HCT116 (cell line): ENCODE measurements around the gene TCP1. TPM values are rescaled to one million over a fixed set of nuclear protein-coding genes. Genes with fewer than 3 reads are reported as not detected.
A peak's percentile ranks its signal among the peaks of the same experiment; 100 is the strongest.

Source experiments
- ATAC-seq: fragments of 200-7000 bp; cut with Tn5 transposase; 2 replicates; pipeline ENCODE4 v1.9.1; 2020; ENCODE audit warnings: mild to moderate bottlenecking, moderate library complexity
- BruUV-seq: library from RNA; stranded (reverse); fragments of 400-500 nt; replicated peaks from 2 replicates; lab custom pipeline; 2021; lab: Mats Ljungman, UMichigan
- CTCF ChIA-PET: fragments of 300-600 bp; sonication (Branson Sonifier 250); formaldehyde crosslinking; loops from one replicate; lab custom pipeline; 2021; ENCODE audit warnings: antibody characterized with exemption; lab: Charles Lee
- POLR2A ChIA-PET: fragments of 300-600, 350-600 bp; sonication (Branson Sonifier 250); formaldehyde crosslinking; loops from one replicate; lab custom pipeline; 2021; ENCODE audit warnings: antibody characterized with exemption; lab: Charles Lee
- RAD21 ChIA-PET, 2 experiments: fragments of 300-600 bp; sonication (Branson Sonifier 250); formaldehyde crosslinking; loops; one replicate each; lab custom pipeline; 2023; ENCODE audit warnings: low total read pairs in 2 of 2; ENCODE audit not compliant: uncharacterized antibody in 2 of 2, unreplicated experiment in 2 of 2, low non-redundant PET in 1 of 2; lab: Charles Lee
- DNase-seq: peaks from one replicate; pipeline ENCODE4 v3.0.0-alpha.2; 2010; ENCODE audit warnings: low read depth, low spot score
- H2AFZ ChIP-seq: fragments of 200-600 bp; shearing (Covaris generic), sonication (generic); 2 replicates; pipeline ENCODE4 v1.6.1; 2017; ENCODE audit warnings: low read depth, mixed run types, mixed read lengths, antibody characterized with exemption, low read length; ENCODE audit not compliant: poor library complexity, severe bottlenecking
- H3K27ac ChIP-seq: 2 replicates; pipeline ENCODE4 v1.5.1; 2012; ENCODE audit warnings: low read depth, low read length
- H3K27me3 ChIP-seq: fragments of 200-600 bp; sonication (generic); 2 replicates; pipeline ENCODE4 v1.6.1; 2016; ENCODE audit warnings: mixed run types, low read length, mixed read lengths; ENCODE audit not compliant: insufficient read depth
- H3K36me3 ChIP-seq, 2 experiments: fragments of 200-500 bp in 1 of 2; fragments of 200-600 bp in 1 of 2; sonication (Bioruptor generic) in 1 of 2; sonication (generic) in 1 of 2; 2 replicates each; pipeline versions ENCODE4 v1.5.1 to v1.6.1; 2014 to 2016; ENCODE audit warnings: low read length in 2 of 2, inconsistent platforms in 1 of 2, mixed read lengths in 1 of 2, mixed run types in 1 of 2; ENCODE audit not compliant: insufficient read depth in 2 of 2, control insufficient read depth in 1 of 2
- H3K4me1 ChIP-seq, 2 experiments: fragments of 200-600 bp in 1 of 2; sonication (generic) in 1 of 2; 2 replicates each; pipeline versions ENCODE4 v1.5.1 to v1.6.1; 2012 to 2017; ENCODE audit warnings: low read length in 2 of 2, inconsistent platforms in 1 of 2, mild to moderate bottlenecking in 1 of 2, mixed read lengths in 1 of 2, mixed run types in 1 of 2, moderate library complexity in 1 of 2; ENCODE audit not compliant: insufficient read depth in 2 of 2, control insufficient read depth in 1 of 2
- H3K4me2 ChIP-seq: fragments of 200-600 bp; sonication (generic); 2 replicates; pipeline ENCODE4 v1.6.1; 2017; ENCODE audit warnings: mixed run types, low read length, mixed read lengths
- H3K4me3 ChIP-seq, 2 experiments: fragments of 200-600 bp in 1 of 2; sonication (generic) in 1 of 2; replicated peaks in 1 of 2; 2 replicates each; pipeline ENCODE4 v1.5.1; 2011 to 2016; ENCODE audit warnings: low read length in 2 of 2, control low read depth in 1 of 2, low read depth in 1 of 2, mild to moderate bottlenecking in 1 of 2, mixed read lengths in 1 of 2, mixed run types in 1 of 2
- H3K79me2 ChIP-seq: fragments of 200-600 bp; sonication (generic); 2 replicates; pipeline ENCODE4 v1.6.1; 2017; ENCODE audit warnings: mild to moderate bottlenecking, mixed run types, low read length, moderate library complexity, mixed read lengths; ENCODE audit not compliant: insufficient read depth
- H3K9ac ChIP-seq: fragments of 200-600 bp; sonication (generic); 2 replicates; pipeline ENCODE4 v1.6.1; 2016; ENCODE audit warnings: low read length, mixed read lengths
- H3K9me2 ChIP-seq: fragments of 200-600 bp; sonication (generic), shearing (Covaris generic); 2 replicates; pipeline ENCODE4 v1.6.1; 2017; ENCODE audit warnings: mixed run types, mild to moderate bottlenecking, moderate library complexity; ENCODE audit not compliant: insufficient read depth
- H3K9me3 ChIP-seq, 2 experiments: fragments of 200-500 bp in 1 of 2; fragments of 200-600 bp in 1 of 2; sonication (Bioruptor generic) in 1 of 2; sonication (generic) in 1 of 2; 2 replicates each; pipeline ENCODE4 v1.6.1; 2014 to 2017; ENCODE audit warnings: low read length in 2 of 2, mixed read lengths in 2 of 2, inconsistent platforms in 1 of 2, low read depth in 1 of 2, mild to moderate bottlenecking in 1 of 2, mixed run types in 1 of 2, moderate library complexity in 1 of 2; ENCODE audit not compliant: control insufficient read depth in 1 of 2, insufficient read depth in 1 of 2
- H4K20me1 ChIP-seq: fragments of 200-600 bp; sonication (generic), shearing (Covaris generic); 2 replicates; pipeline ENCODE4 v1.6.1; 2017; ENCODE audit warnings: mixed run types, mild to moderate bottlenecking, moderate library complexity; ENCODE audit not compliant: insufficient read depth
- ATF3 ChIP-seq: IDR thresholded peaks from 2 replicates; pipeline ENCODE4 v1.6.1; 2012
- CEBPB ChIP-seq: IDR thresholded peaks from 2 replicates; pipeline ENCODE4 v1.6.1; 2012; ENCODE audit warnings: low read depth
- EZH2 ChIP-seq: fragments of 200-600 bp; sonication (generic); IDR thresholded peaks from 2 replicates; pipeline ENCODE4 v1.6.1; 2017; ENCODE audit warnings: antibody characterized with exemption, mixed run types
- EZH2phosphoT487 ChIP-seq: fragments of 200-600 bp; IDR thresholded peaks from 2 replicates; pipeline ENCODE4 v1.6.1; 2018; ENCODE audit warnings: antibody characterized with exemption, borderline replicate concordance
- FOSL1 ChIP-seq: IDR thresholded peaks from 2 replicates; pipeline ENCODE4 v1.6.1; 2012; ENCODE audit warnings: low read depth
- JUND ChIP-seq: IDR thresholded peaks from 2 replicates; pipeline ENCODE4 v1.6.1; 2012
- MAX ChIP-seq: IDR thresholded peaks from 2 replicates; pipeline ENCODE4 v1.6.1; 2012
- POLR2A ChIP-seq: IDR thresholded peaks from 2 replicates; pipeline ENCODE4 v1.7.0; 2011; ENCODE audit warnings: borderline replicate concordance; ENCODE audit not compliant: insufficient read depth, insufficient read length; ENCODE audit errors: extremely low read depth
- RAD21 ChIP-seq: IDR thresholded peaks from 2 replicates; pipeline ENCODE4 v1.6.1; 2012; ENCODE audit warnings: low read depth, mild to moderate bottlenecking
- SP1 ChIP-seq: IDR thresholded peaks from 2 replicates; pipeline ENCODE4 v1.6.1; 2012; ENCODE audit warnings: low read depth
- TCF7L2 ChIP-seq: IDR thresholded peaks from 2 replicates; pipeline ENCODE4 v1.7.0; 2011; ENCODE audit warnings: borderline replicate concordance, inconsistent platforms; ENCODE audit not compliant: insufficient read depth, insufficient read length; ENCODE audit errors: extremely low read depth
- YY1 ChIP-seq: IDR thresholded peaks from 2 replicates; pipeline ENCODE4 v1.6.1; 2011; ENCODE audit warnings: low read length, low read depth, moderate library complexity, mild to moderate bottlenecking; ENCODE audit not compliant: insufficient replicate concordance; ENCODE audit errors: extremely low read depth
- ZFX ChIP-seq: fragments of 450-650 bp; IDR thresholded peaks from 2 replicates; pipeline ENCODE4 v1.6.1; 2017
- ZNF274 ChIP-seq: fragments of 200-500 bp; sonication (Bioruptor generic); IDR thresholded peaks from 2 replicates; pipeline ENCODE4 v1.6.1; 2014; ENCODE audit warnings: mild to moderate bottlenecking, low read depth, low read length, inconsistent platforms
- intact Hi-C: fragments of 100-400 bp; cut with micrococcal nuclease; formaldehyde crosslinking; loops from 2 replicates; pipeline ENCODE4 v1.10.0; 2022
- total RNA-seq: library from RNA; stranded (reverse); gene quantifications from one replicate; pipeline ENCODE4 v1.2.1, GENCODE V29; 2021; ENCODE audit not compliant: unreplicated experiment
- TF ChIP-seq, protein P1 (sequence below), 3 experiments: fragments of 200-600 bp in 1 of 3; sonication (generic) in 1 of 3; IDR thresholded peaks in 2 of 3; conservative IDR thresholded peaks in 1 of 3; 2 replicates each; pipeline ENCODE4 v1.5.1; 2012 to 2017; ENCODE audit warnings: low read depth in 2 of 3, low read length in 2 of 3, antibody characterized with exemption in 1 of 3, borderline replicate concordance in 1 of 3, control low read depth in 1 of 3, mild to moderate bottlenecking in 1 of 3, mixed read lengths in 1 of 3, mixed run types in 1 of 3, moderate library complexity in 1 of 3; ENCODE audit not compliant: insufficient read depth in 1 of 3
- TF ChIP-seq, protein P2 (sequence below): IDR thresholded peaks from 2 replicates; pipeline ENCODE4 v1.6.1; 2011; ENCODE audit warnings: mild to moderate bottlenecking, low read length, moderate library complexity; ENCODE audit not compliant: insufficient replicate concordance; ENCODE audit errors: extremely low read depth

The TCP1 gene
- total RNA-seq, 1 experiment from 2014 or later = 447 TPM

DNA sequence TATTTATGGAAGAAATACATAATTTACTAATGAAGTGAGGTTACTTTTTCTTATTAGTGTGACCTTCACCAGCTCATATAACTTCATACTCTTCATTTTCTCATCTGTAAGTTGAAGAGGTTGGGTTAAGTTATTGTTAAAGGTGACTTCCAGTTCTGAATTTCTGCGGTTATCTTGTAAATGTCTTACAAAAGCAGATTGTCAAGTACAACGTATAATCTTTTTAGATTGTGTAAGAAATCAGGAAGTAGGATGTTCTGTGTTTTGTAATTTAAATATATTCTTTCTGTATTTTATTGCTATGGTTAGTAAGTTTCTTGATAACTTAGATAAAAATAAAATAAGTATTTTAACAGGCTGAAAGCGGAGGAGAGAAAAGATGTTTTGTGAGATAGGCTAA lies 50.1 kb downstream of the TCP1 start:
- Histone ChIP-seq H3K79me2 (peaks cover 100% of the 10 kb centered on the region), H3K9me3 (no peaks in the 10 kb centered on the region), H2AFZ (no peak overlapping the region), H3K4me3 (no peak overlapping the region), H3K27me3 (no peaks in the 10 kb centered on the region), H3K9me2 (no peaks in the 10 kb centered on the region), H3K9ac (no peak overlapping the region), H4K20me1 (peaks cover 27% of the 10 kb centered on the region), H3K4me2 (no peak overlapping the region), H3K36me3 (peaks cover 42 to 48% of the 10 kb centered on the region in 2 experiments), H3K27ac (no peak overlapping the region), H3K4me1 (no peaks in the 10 kb centered on the region)
- DNase-seq = no peak
- TF ChIP-seq EZH2phosphoT487 = no peak
- no peak for TF ChIP-seq ZFX
- ATAC-seq = no peak
- ChIA-PET POLR2A (interaction anchor here (1.9 kb wide), 1 partner anchor 13 kb away, joined by 9 read pairs; the partner anchor contains the start of gene WTAP), RAD21 (no interaction called here), CTCF (no interaction called here)
- intact Hi-C loops = no loop called here
- TSS peak; percentile 9 for BruUV-seq

- H3K4me1 ChIP-seq = peaks cover 0 to 2% of the 10 kb centered on the region in 2 experiments; a peak in 1 of 4 replicates
- BruUV-seq = no TSS peak
- no peaks in the 10 kb centered on the region for H3K9me2 ChIP-seq
- H3K27ac ChIP-seq = no peak overlapping the region
- H3K27me3 ChIP-seq = no peaks in the 10 kb centered on the region
- H3K36me3 ChIP-seq = peaks cover 20 to 30% of the 10 kb centered on the region in 2 experiments
- no peak for DNase-seq
- ChIA-PET RAD21 (no interaction called here), POLR2A (no interaction called here), CTCF (no interaction called here)
- H3K79me2 ChIP-seq = peaks cover 100% of the 10 kb centered on the region
- peaks cover 34% of the 10 kb centered on the region for H4K20me1 ChIP-seq
- no peaks in the 10 kb centered on the region for H3K9me3 ChIP-seq
- no peak for TF ChIP-seq EZH2
- TF ChIP-seq SP1 = no peak
- no peak for TF ChIP-seq RAD21
- no peak for TF ChIP-seq TCF7L2
- TF ChIP-seq POLR2A = no peak
- TF ChIP-seq FOSL1 = no peak
- no peak for TF ChIP-seq ZNF274
- no peak for TF ChIP-seq EZH2phosphoT487
- no peak for TF ChIP-seq ATF3
- TF ChIP-seq, protein P1, sequence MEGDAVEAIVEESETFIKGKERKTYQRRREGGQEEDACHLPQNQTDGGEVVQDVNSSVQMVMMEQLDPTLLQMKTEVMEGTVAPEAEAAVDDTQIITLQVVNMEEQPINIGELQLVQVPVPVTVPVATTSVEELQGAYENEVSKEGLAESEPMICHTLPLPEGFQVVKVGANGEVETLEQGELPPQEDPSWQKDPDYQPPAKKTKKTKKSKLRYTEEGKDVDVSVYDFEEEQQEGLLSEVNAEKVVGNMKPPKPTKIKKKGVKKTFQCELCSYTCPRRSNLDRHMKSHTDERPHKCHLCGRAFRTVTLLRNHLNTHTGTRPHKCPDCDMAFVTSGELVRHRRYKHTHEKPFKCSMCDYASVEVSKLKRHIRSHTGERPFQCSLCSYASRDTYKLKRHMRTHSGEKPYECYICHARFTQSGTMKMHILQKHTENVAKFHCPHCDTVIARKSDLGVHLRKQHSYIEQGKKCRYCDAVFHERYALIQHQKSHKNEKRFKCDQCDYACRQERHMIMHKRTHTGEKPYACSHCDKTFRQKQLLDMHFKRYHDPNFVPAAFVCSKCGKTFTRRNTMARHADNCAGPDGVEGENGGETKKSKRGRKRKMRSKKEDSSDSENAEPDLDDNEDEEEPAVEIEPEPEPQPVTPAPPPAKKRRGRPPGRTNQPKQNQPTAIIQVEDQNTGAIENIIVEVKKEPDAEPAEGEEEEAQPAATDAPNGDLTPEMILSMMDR (IDR thresholded peaks at IDR 0.05 in 2 of 3, conservative IDR thresholded peaks at IDR 0.05 in 1 of 3; ENCODE audit: borderline replicate concordance in 1 of 3, insufficient read depth in 1 of 3, low read depth in 2 of 3, low read length in 2 of 3) = no peak
- TF ChIP-seq, protein P2, sequence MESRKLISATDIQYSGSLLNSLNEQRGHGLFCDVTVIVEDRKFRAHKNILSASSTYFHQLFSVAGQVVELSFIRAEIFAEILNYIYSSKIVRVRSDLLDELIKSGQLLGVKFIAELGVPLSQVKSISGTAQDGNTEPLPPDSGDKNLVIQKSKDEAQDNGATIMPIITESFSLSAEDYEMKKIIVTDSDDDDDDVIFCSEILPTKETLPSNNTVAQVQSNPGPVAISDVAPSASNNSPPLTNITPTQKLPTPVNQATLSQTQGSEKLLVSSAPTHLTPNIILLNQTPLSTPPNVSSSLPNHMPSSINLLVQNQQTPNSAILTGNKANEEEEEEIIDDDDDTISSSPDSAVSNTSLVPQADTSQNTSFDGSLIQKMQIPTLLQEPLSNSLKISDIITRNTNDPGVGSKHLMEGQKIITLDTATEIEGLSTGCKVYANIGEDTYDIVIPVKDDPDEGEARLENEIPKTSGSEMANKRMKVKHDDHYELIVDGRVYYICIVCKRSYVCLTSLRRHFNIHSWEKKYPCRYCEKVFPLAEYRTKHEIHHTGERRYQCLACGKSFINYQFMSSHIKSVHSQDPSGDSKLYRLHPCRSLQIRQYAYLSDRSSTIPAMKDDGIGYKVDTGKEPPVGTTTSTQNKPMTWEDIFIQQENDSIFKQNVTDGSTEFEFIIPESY = no peak
- TF ChIP-seq YY1 = no peak
- TF ChIP-seq JUND = no peak
- TF ChIP-seq MAX = no peak
- TF ChIP-seq CEBPB = no peak
- no peak overlapping the region for H3K4me3 ChIP-seq
- H3K9ac ChIP-seq = no peak overlapping the region
- no peak for ATAC-seq
- intact Hi-C loops = no loop called here
- no peak overlapping the region for H3K4me2 ChIP-seq
- no peak overlapping the region for H2AFZ ChIP-seq
Measured at GRCh38 chr6:159736908-159737307, 52.5 kb downstream of the TCP1 start.
